Liver (tissue), 9 donors: Measurements from ENCODE around the gene RCL1. TPM values are rescaled to one million over a fixed set of nuclear protein-coding genes. Genes with fewer than 3 reads are reported as not detected.

Source experiments
- DNase-seq: peaks from one replicate; pipeline ENCODE4 v3.0.0-alpha.2; 2017; ENCODE audit warnings: low spot score
- H3K27ac ChIP-seq, 2 donors: one replicate each; pipeline ENCODE4 v1.7.0; 2013; ENCODE audit warnings: inconsistent platforms in 2 of 2, low read length in 2 of 2, control low read depth in 1 of 2, low read depth in 1 of 2, mild to moderate bottlenecking in 1 of 2
- H3K27me3 ChIP-seq, 4 donors: one replicate each; pipeline versions ENCODE4 v1.6.1 to v1.7.0; 2013; ENCODE audit warnings: low read length in 3 of 4, inconsistent platforms in 1 of 4, mild to moderate bottlenecking in 1 of 4, moderate library complexity in 1 of 4; ENCODE audit not compliant: control insufficient read depth in 4 of 4, insufficient read depth in 4 of 4
- H3K36me3 ChIP-seq, 4 donors: one replicate each; pipeline versions ENCODE4 v1.6.1 to v1.7.0; 2013; ENCODE audit warnings: low read length in 3 of 4, mild to moderate bottlenecking in 3 of 4, low read depth in 1 of 4, moderate library complexity in 1 of 4; ENCODE audit not compliant: control insufficient read depth in 4 of 4, insufficient read depth in 3 of 4
- H3K4me1 ChIP-seq, 4 donors: one replicate each; pipeline versions ENCODE4 v1.6.1 to v1.7.0; 2013; ENCODE audit warnings: low read length in 3 of 4, mild to moderate bottlenecking in 3 of 4, moderate library complexity in 1 of 4; ENCODE audit not compliant: control insufficient read depth in 4 of 4, insufficient read depth in 4 of 4
- H3K4me3 ChIP-seq, 3 donors: one replicate each; pipeline versions ENCODE4 v1.6.1 to v1.7.0; 2013; ENCODE audit warnings: low read length in 3 of 3, control low read depth in 1 of 3, low read depth in 1 of 3, mild to moderate bottlenecking in 1 of 3
- H3K9ac ChIP-seq, 2 donors: one replicate each; pipeline ENCODE4 v1.7.0; 2013; ENCODE audit warnings: low read length in 2 of 2, mild to moderate bottlenecking in 2 of 2, moderate library complexity in 2 of 2, control low read depth in 1 of 2, low read depth in 1 of 2
- H3K9me3 ChIP-seq, 4 donors: one replicate each; pipeline versions ENCODE4 v1.6.1 to v1.7.0; 2013; ENCODE audit warnings: low read length in 3 of 4; ENCODE audit not compliant: control insufficient read depth in 4 of 4
- ATF3 ChIP-seq: IDR thresholded peaks from 2 replicates; pipeline ENCODE4 v1.6.1; 2016; ENCODE audit warnings: antibody characterized with exemption
- CTCF ChIP-seq: fragments of 150-350 bp; IDR thresholded peaks from 2 replicates; pipeline ENCODE4 v1.5.1; 2017; ENCODE audit warnings: improper control_type of control experiment, low read depth, low read length; ENCODE audit not compliant: missing input control
- EGR1 ChIP-seq, 2 donors: IDR thresholded peaks; 2 replicates each; pipeline ENCODE4 v1.6.1; 2016 to 2018; ENCODE audit warnings: antibody characterized with exemption in 2 of 2, low read depth in 2 of 2
- FOXA1 ChIP-seq: IDR thresholded peaks from 2 replicates; pipeline ENCODE4 v1.6.1; 2016; ENCODE audit warnings: antibody characterized with exemption
- FOXA2 ChIP-seq: IDR thresholded peaks from 2 replicates; pipeline ENCODE4 v1.6.1; 2016; ENCODE audit warnings: antibody characterized with exemption
- GABPA ChIP-seq, 2 donors: IDR thresholded peaks in 1 of 2; conservative IDR thresholded peaks in 1 of 2; 2 replicates each; pipeline ENCODE4 v1.6.1; 2016; ENCODE audit warnings: antibody characterized with exemption in 2 of 2, mild to moderate bottlenecking in 1 of 2, moderate library complexity in 1 of 2
- HNF4A ChIP-seq, 2 donors: conservative IDR thresholded peaks; 2 replicates each; pipeline ENCODE4 v1.6.1; 2016; ENCODE audit warnings: antibody characterized with exemption in 2 of 2, mild to moderate bottlenecking in 2 of 2
- HNF4G ChIP-seq: IDR thresholded peaks from 2 replicates; pipeline ENCODE4 v1.6.1; 2016; ENCODE audit warnings: antibody characterized with exemption
- JUND ChIP-seq, 2 donors: IDR thresholded peaks; 2 replicates each; pipeline ENCODE4 v1.6.1; 2016; ENCODE audit warnings: antibody characterized with exemption in 2 of 2
- MAX ChIP-seq: IDR thresholded peaks from 2 replicates; pipeline ENCODE4 v1.6.1; 2016; ENCODE audit warnings: antibody characterized with exemption
- NR2F2 ChIP-seq: IDR thresholded peaks from 2 replicates; pipeline ENCODE4 v1.6.1; 2016; ENCODE audit warnings: antibody characterized with exemption
- RAD21 ChIP-seq, 2 donors: IDR thresholded peaks; 2 replicates each; pipeline ENCODE4 v1.6.1; 2016; ENCODE audit warnings: antibody characterized with exemption in 2 of 2, mild to moderate bottlenecking in 2 of 2
- REST ChIP-seq: IDR thresholded peaks from 2 replicates; pipeline ENCODE4 v1.6.1; 2016; ENCODE audit warnings: antibody characterized with exemption, mild to moderate bottlenecking
- RXRA ChIP-seq, 2 donors: IDR thresholded peaks; 2 replicates each; pipeline ENCODE4 v1.6.1; 2017 to 2018; ENCODE audit warnings: antibody characterized with exemption in 2 of 2, mild to moderate bottlenecking in 1 of 2
- SP1 ChIP-seq: IDR thresholded peaks from 2 replicates; pipeline ENCODE4 v1.6.1; 2018; ENCODE audit warnings: antibody characterized with exemption, mild to moderate bottlenecking
- TAF1 ChIP-seq: conservative IDR thresholded peaks from 2 replicates; pipeline ENCODE4 v1.6.1; 2016; ENCODE audit warnings: antibody characterized with exemption, mild to moderate bottlenecking
- YY1 ChIP-seq: IDR thresholded peaks from 2 replicates; pipeline ENCODE4 v1.6.1; 2016; ENCODE audit warnings: antibody characterized with exemption, mild to moderate bottlenecking
- ZBTB33 ChIP-seq: IDR thresholded peaks from 2 replicates; pipeline ENCODE4 v1.6.1; 2016; ENCODE audit warnings: antibody characterized with exemption
- WGBS: extraction: QIAGEN DNeasy Blood & Tissue Kit; methylation state at CpG from one replicate; pipeline ENCODE4 v1.1.7; 2013; 5-methylcytosine and 5-hydroxymethylcytosine counted together
- polyA plus RNA-seq, 2 donors: library from polyadenylated mRNA; stranded (reverse) in 1 of 2; unstranded in 1 of 2; fragments of 200-250 nt in 1 of 2; fragments of >200 nt in 1 of 2; fragmentation: Nextera tagmentation in 1 of 2; extraction: Ambion mirVana in 1 of 2; gene quantifications; one replicate each; pipeline versions ENCODE4 v1.2.1 to v1.2.3, GENCODE V29; 2013 to 2015
- total RNA-seq, 2 donors: library from RNA; depleted of rRNA; stranded (reverse); fragments of >200 nt; gene quantifications; one replicate each; pipeline ENCODE4 v1.2.3, GENCODE V29; 2014
- donor health status: healthy.
- donor health status: healthy.
- donor health status: healthy.
- donor health status: healthy.
- donor health status: healthy.

The RCL1 gene
- total and polyA plus RNA-seq, 4 donors = 52.2 to 121 (median 86.8) TPM

- no peak overlapping the region for H3K27ac ChIP-seq
- H3K27me3 ChIP-seq = no peaks in the 10 kb centered on the region
- H3K4me1 ChIP-seq = no peaks in the 10 kb centered on the region
- no peaks in the 10 kb centered on the region for H3K36me3 ChIP-seq
- H3K9ac ChIP-seq = no peak overlapping the region
- no peak for DNase-seq
- TF ChIP-seq ZBTB33 (no peak), FOXA2 (no peak), REST (no peak), JUND (IDR thresholded peaks at IDR 0.05) (no peak), MAX (no peak), SP1 (no peak), ATF3 (no peak)
- no peaks in the 10 kb centered on the region for H3K9me3 ChIP-seq
- no peak overlapping the region for H3K4me3 ChIP-seq
- 98% methylated on average over 1 of the region's 1 CpG for WGBS
Measured at GRCh38 chr9:4771788-4772187, 21.0 kb upstream of the RCL1 start.

GRCh38 chr9:4774209-4774608 is 18.5 kb upstream of the RCL1 start:
- TF ChIP-seq GABPA (IDR thresholded peaks at IDR 0.05 in 1 of 2, conservative IDR thresholded peaks at IDR 0.05 in 1 of 2) = no peak
- no peak for TF ChIP-seq MAX
- TF ChIP-seq SP1 = no peak
- no peak for TF ChIP-seq CTCF
- TF ChIP-seq NR2F2 = no peak
- no peak for TF ChIP-seq RAD21 (IDR thresholded peaks at IDR 0.05)
- no peak for TF ChIP-seq FOXA1
- TF ChIP-seq TAF1 = no peak
- no peak for TF ChIP-seq EGR1 (IDR thresholded peaks at IDR 0.05; ENCODE audit: low read depth in 2 of 2)
- no peak for TF ChIP-seq HNF4G
- no peak for TF ChIP-seq ATF3
- TF ChIP-seq RXRA (IDR thresholded peaks at IDR 0.05) = no peak
- no peak for TF ChIP-seq HNF4A (conservative IDR thresholded peaks at IDR 0.05)
- no peak for TF ChIP-seq REST
- TF ChIP-seq YY1 = no peak
- TF ChIP-seq FOXA2 = no peak
- no peak for TF ChIP-seq ZBTB33
- no peak for TF ChIP-seq JUND (IDR thresholded peaks at IDR 0.05)
- DNase-seq = no peak
- Histone ChIP-seq H3K4me1 (no peaks in the 10 kb centered on the region), H3K9me3 (no peaks in the 10 kb centered on the region), H3K36me3 (no peaks in the 10 kb centered on the region), H3K27me3 (no peaks in the 10 kb centered on the region), H3K27ac (no peak overlapping the region), H3K9ac (no peak overlapping the region), H3K4me3 (no peak overlapping the region)
- 80% methylated on average over 1 of the region's 1 CpG for WGBS
